ENCODE data around the gene KRTAP10-11.

- TF ChIP-seq, protein P1, sequence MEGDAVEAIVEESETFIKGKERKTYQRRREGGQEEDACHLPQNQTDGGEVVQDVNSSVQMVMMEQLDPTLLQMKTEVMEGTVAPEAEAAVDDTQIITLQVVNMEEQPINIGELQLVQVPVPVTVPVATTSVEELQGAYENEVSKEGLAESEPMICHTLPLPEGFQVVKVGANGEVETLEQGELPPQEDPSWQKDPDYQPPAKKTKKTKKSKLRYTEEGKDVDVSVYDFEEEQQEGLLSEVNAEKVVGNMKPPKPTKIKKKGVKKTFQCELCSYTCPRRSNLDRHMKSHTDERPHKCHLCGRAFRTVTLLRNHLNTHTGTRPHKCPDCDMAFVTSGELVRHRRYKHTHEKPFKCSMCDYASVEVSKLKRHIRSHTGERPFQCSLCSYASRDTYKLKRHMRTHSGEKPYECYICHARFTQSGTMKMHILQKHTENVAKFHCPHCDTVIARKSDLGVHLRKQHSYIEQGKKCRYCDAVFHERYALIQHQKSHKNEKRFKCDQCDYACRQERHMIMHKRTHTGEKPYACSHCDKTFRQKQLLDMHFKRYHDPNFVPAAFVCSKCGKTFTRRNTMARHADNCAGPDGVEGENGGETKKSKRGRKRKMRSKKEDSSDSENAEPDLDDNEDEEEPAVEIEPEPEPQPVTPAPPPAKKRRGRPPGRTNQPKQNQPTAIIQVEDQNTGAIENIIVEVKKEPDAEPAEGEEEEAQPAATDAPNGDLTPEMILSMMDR (IDR thresholded peaks at IDR 0.05) = no peak
- TF ChIP-seq POLR2AphosphoS5 (IDR thresholded peaks at IDR 0.05) = no peak
These were observed 41.5 kb downstream of the KRTAP10-11 start for GRCh38 chr21:44687671-44688070.

Measured in breast epithelium (tissue), 3 donors.